Endothelial cell of umbilical vein (primary cell): ENCODE measurements around the gene MUC20.

Experiments
- JUN ChIP-seq: IDR thresholded peaks from 2 replicates; pipeline ENCODE4 v1.6.1; 2011; ENCODE audit warnings: borderline replicate concordance, low read depth; ENCODE audit not compliant: insufficient read length, insufficient read depth
- MYC ChIP-seq: IDR thresholded peaks from one replicate; pipeline ENCODE4 v1.6.1; 2011; ENCODE audit warnings: mild to moderate bottlenecking, low read depth, low read length
- POLR2A ChIP-seq: IDR thresholded peaks from 2 replicates; pipeline ENCODE4 v1.6.1; 2012; ENCODE audit warnings: low read depth, mild to moderate bottlenecking, control low read depth, low read length
- POLR2AphosphoS5 ChIP-seq: IDR thresholded peaks from 2 replicates; pipeline ENCODE4 v1.6.1; 2012; ENCODE audit warnings: low read depth, mild to moderate bottlenecking, control low read depth, low read length, moderate library complexity; ENCODE audit not compliant: insufficient read depth
- TF ChIP-seq, protein P1 (sequence below), 2 donors: IDR thresholded peaks; 1 replicate in 1 of 2; 2 replicates in 1 of 2; pipeline ENCODE4 v1.5.1; 2011; ENCODE audit warnings: low read length in 2 of 2, mild to moderate bottlenecking in 2 of 2, moderate library complexity in 2 of 2, control low read depth in 1 of 2, inconsistent platforms in 1 of 2, low read depth in 1 of 2; ENCODE audit not compliant: insufficient read depth in 1 of 2; ENCODE audit errors: extremely low read depth in 1 of 2

GRCh38 chr3:195763843-195764825 is 43.4 kb downstream of the MUC20 start:
- TF ChIP-seq, protein P1, sequence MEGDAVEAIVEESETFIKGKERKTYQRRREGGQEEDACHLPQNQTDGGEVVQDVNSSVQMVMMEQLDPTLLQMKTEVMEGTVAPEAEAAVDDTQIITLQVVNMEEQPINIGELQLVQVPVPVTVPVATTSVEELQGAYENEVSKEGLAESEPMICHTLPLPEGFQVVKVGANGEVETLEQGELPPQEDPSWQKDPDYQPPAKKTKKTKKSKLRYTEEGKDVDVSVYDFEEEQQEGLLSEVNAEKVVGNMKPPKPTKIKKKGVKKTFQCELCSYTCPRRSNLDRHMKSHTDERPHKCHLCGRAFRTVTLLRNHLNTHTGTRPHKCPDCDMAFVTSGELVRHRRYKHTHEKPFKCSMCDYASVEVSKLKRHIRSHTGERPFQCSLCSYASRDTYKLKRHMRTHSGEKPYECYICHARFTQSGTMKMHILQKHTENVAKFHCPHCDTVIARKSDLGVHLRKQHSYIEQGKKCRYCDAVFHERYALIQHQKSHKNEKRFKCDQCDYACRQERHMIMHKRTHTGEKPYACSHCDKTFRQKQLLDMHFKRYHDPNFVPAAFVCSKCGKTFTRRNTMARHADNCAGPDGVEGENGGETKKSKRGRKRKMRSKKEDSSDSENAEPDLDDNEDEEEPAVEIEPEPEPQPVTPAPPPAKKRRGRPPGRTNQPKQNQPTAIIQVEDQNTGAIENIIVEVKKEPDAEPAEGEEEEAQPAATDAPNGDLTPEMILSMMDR (IDR thresholded peaks at IDR 0.05; ENCODE audit: extremely low read depth in 1 of 2, insufficient read depth in 1 of 2, low read depth in 1 of 2, low read length in 2 of 2) = no peak
- no peak for TF ChIP-seq POLR2AphosphoS5
- no peak for TF ChIP-seq JUN
- no peak for TF ChIP-seq POLR2A
- TF ChIP-seq MYC = no peak
